ENCODE data around the gene GPRIN1.

- no peak for TF ChIP-seq POLR2A (IDR thresholded peaks at IDR 0.05)
- TF ChIP-seq, protein P1, sequence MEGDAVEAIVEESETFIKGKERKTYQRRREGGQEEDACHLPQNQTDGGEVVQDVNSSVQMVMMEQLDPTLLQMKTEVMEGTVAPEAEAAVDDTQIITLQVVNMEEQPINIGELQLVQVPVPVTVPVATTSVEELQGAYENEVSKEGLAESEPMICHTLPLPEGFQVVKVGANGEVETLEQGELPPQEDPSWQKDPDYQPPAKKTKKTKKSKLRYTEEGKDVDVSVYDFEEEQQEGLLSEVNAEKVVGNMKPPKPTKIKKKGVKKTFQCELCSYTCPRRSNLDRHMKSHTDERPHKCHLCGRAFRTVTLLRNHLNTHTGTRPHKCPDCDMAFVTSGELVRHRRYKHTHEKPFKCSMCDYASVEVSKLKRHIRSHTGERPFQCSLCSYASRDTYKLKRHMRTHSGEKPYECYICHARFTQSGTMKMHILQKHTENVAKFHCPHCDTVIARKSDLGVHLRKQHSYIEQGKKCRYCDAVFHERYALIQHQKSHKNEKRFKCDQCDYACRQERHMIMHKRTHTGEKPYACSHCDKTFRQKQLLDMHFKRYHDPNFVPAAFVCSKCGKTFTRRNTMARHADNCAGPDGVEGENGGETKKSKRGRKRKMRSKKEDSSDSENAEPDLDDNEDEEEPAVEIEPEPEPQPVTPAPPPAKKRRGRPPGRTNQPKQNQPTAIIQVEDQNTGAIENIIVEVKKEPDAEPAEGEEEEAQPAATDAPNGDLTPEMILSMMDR (IDR thresholded peaks at IDR 0.05): no peak
- TF ChIP-seq EP300 (IDR thresholded peaks at IDR 0.05): no peak
Observed at GRCh38 chr5:176650354-176650884, 40.5 kb upstream of the GPRIN1 start.
